Fibroblast of skin of right biceps (primary cell): ENCODE data around the gene ZNG1B.
"Not testable (repeated sequence)": the region's sequence is repeated elsewhere in the genome, so short reads cannot be mapped to it uniquely, and the experiment has no call there.

Experiments
- DNase-seq: peaks from one replicate; pipeline ENCODE4 v3.0.0-alpha.2; 2013

The ZNG1B gene

DNA sequence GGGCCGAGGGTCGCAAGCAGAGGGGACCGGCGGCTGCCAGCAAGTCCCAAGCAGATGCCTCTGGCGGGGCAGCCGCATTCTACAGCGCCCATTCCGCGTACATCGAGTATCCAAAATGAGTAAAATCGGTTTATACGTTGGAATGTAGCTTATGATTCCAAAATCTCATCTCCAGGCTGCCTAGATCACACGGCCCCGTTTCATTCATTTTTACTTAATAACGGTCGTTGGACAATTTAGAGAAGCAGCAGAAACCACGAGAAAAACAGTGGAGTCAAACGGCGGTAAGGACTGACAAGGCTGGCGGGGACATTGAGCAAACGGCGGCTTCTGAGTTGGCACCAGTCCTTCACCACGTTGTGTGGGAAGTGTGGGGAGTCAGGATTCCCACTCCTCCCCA is 66.6 kb downstream of the ZNG1B start:
- DNase-seq, result not testable (repeated sequence)

DNA sequence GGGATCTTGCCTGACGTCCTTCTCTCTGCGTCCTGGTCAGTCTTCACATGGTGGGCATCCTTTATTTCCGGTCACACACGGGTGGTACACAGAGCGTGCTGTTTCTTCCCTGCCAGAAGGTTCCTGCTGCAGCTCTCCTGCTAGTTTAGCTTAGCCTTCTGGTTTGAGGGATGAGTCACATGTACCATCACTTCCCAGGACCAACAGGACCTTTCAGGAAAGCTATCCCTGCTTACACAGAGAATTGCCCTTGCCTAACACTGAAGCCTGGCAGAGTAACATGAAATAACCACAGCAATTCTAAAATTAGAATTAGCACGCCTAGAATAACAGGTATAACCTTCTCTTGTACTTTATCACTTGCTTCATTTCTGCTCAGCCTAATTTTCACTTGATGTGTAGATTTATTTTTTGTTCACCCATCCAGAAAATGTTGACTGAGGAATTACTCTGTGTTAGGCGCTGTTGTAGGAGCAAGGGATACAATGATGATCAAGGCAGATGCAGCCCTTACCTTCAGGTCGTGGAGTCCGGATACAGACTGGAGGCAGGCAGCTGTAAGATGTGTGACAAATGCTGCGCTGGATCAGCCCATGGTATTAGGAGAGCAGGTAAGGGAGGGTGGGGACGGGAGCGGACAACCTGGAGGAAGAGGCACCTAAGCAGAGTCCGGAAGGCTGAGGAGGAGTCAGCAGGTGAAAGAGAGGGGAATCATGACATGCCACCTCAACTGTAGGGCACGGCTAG is 70.1 kb downstream of the ZNG1B start:
- DNase-seq, result not testable (repeated sequence)

DNA sequence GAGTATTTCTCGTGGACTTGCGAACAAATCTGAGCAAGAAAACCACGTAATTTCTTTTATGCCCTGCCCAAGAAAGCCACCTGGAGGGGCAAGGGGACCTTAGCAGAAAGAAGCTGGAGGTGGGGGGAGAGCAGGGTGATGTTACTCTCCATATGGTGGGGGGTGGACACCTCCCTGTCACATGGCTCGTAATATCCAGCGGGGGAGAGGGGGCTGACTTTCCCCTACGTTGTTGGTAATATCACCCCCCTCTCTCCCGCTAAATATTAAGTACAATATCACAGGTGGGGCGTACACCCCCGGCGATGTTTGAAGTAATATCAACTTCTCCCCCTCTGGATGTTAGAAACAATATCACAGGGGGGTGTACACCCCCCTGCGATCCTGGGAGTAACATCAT is 70.7 kb downstream of the ZNG1B start:
- DNase-seq, result not testable (repeated sequence)

DNA sequence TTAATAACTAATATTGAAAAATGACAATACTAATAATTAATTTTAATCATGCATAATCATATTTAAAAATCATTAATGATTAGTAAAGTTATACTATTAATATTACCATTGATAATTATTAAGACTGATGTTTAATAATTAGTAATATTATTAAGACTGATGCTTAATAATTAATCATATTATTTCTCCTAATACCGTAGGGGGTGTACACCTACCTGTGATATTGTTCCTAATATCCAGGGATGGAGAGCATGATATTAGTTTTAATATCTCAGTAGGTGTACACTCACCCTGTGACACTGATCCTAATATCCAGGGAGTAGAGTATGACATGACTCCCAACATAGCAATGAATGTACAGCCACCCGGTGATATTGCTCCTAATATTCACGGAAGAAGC is 73.4 kb downstream of the ZNG1B start:
- not testable (repeated sequence) for DNase-seq

DNA sequence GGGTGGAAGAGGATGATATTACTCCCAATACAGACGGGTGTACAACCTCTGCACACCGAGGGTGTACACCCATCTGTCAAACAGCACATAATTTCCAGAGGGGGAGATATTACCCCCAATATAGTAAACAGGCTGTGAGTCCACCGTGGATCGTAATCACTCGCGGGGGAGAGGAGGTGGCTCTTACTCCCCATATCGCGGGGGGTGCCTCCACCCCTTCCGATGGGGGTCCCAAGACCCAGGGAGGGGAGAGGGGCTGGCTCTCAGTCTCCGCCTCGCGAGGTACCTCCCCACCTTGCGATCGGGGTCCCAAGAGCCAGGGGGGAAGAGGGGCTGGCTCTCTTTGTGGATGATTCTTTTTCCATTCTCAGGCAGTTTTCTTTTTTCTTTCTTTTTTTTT is 74.4 kb downstream of the ZNG1B start:
- not testable (repeated sequence) for DNase-seq

DNA sequence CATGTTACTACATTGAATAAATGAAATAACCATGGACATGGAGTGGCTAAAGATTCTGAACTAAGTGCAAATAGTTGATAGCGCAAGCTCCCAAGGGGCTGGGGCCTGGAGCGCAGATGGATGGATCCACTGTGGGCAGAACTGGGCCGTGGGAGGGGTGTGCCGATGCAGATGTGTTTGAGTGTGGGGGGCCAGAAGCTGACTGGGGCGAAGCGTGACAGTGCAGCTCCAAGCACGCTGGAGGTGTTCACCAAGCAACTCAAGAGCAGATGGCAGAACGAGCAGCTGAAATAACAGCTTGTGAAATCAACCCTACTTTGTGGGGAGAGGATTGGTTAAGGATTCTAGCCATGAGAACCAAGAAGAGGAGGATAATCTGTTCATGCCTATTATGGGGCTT is 78.0 kb downstream of the ZNG1B start:
- DNase-seq, result not testable (repeated sequence)

DNA sequence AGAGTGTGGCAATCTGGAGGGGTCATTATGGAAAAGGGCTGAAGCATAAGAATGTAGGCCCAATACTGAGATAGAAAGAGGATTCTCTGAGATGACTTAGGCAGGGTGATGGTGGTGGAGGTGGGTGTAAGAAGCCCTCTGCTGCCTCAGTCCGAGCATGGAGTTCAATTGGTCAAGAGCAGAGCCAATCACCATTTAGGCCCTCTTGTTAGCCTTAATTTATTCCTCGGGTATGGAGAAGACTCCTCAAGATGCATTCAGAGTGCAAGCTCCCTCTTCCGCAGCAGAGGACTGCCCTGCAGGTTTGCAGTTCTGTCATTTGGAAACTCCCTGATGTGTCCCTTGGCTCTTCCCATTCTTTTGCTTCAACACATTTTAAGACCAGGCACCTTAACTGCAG is 78.5 kb downstream of the ZNG1B start:
- DNase-seq, result not testable (repeated sequence)

DNA sequence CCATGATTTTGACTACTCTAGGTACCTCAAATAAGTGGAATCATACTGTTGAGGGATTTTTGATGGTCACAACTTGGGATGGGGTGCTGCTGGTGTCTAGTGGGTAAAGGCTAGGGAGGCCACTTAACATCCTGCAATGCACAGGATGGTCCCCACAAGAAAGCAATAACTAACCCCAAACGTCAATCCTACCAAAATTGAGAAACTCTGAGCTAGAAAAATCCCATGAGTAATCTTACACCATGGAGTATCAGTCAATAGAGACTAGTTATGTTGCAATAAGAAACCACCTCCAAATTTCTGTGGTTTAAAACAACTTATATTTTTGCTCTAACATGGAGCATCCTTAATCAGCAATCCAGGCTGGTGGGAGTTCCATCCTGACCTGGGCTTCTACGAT is 79.5 kb downstream of the ZNG1B start:
- not testable (repeated sequence) for DNase-seq

DNA sequence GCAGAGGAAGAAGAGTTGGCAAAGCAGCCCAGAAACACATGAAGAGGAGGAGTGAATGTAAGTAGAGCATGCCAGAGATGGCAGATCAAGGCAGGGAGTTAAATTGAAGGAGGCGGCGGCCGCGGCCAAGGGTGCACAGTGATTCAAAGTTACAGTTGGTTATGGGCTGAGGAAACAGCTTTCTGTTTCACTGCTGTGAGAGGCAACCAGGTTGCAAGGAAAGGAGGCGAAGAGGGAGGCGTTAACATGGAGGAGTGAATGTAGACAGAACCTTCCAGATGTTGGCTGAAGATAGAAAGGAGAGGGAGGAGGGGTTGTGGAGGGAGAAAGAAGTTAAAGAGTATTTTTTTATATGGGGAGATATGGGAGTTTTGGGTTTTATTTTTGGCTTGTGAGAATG is 83.3 kb downstream of the ZNG1B start:
- not testable (repeated sequence) for DNase-seq

DNA sequence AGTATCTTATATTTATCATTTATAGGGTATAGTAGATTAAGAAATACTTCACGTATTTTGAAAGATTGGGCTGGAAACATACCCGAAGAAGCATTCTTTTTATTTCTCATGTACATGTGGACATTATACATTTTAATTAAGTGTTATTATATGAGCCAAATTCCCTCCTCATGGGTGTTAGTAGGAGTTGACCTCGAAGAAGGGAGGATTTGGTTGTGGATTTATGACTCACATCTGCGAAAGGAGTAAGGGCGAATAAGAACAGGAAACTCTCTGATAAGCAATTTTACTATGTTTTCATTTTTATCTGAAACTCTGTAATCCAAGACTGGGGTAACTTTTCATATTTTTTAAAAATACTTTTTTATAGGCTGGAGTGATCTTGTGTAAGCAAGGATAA is 84.0 kb downstream of the ZNG1B start:
- DNase-seq, result not testable (repeated sequence)

DNA sequence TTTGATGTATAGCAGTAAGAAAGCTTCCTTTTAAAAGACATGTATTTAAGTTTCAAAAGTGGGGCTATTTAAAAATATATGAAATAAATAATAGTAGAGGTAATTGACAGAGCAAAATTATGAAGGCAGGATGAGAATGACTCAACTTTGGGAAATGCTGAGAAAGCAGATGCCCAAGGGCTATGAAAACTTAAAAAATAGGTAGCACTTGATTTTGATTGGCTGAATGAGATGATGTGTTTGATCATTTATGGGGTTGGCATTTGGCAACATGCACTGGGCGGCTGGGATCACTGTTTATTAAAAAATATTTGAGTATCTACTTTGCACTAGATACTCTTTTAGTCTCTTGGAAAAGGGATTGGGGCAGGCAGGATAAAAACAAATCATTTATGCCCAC is 87.5 kb downstream of the ZNG1B start:
- DNase-seq, result not testable (repeated sequence)

DNA sequence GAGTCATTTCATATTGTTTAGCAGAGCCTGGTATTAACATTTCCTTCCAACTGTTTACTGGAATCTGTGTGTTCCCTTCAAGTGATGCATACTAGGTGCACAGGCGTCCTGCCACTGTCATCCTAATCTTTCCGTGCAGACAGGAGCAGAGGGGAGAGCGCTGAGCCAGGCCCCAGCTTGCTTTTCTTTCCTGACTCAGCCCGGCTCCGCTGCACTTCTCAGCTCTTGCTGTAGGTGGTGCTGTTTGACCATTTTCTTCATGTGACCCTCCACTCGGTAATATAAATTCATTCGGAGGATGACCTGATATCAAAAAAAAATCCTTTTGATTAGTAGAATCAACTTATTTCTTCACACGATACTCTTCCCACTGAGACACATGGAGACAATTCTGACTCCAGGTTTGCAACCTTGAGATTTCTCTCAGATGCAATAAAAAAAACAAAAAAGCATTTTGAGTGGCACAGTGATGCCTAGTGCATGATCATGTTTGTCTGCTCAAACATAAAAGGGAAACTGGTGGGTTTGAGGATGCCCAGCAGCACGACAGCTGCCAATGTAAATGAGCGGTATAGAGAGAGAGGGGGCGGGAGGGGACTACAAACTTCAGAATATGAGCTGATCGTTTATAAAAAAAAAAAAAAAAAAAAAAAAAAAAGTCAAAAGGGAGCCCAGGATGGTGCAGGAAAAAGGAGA is 90.0 kb downstream of the ZNG1B start:
- not testable (repeated sequence) for DNase-seq

DNA sequence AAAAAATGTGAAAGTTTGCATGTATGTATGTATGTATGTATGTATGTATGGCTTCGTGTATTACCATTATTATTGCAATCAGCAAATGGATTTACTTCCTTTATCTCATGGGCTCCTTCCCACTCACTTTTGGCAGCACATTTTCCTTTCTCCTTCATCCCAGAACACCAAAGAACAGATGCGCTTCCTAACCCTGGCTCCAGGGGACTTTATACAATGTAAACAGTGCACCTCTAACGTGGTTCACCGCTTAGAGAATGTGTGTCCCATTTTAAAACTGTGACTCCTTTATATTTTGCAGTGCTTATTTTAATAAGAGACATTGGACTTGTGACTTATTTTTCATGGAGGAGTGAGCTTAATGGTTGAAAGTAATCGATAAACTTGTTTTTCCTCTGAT is 90.6 kb downstream of the ZNG1B start:
- not testable (repeated sequence) for DNase-seq

DNA sequence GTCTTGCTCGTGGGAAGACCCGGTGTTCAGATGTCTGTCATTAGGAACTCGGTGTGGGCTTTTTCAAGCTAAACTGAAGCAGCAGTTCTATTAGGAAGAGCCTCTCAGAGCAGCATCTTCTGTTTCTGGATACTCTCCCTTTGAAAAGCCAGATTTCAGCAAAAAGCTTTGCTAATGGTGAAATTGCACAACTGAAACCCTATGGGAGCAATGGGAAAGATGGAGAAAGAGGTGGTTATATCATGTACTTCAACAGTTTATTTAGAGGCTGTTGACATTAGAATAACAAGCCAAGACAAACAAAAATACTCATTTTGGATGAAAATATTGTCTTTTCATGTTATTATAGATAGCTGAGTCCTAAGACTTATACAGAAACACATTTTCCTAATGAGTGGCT is 91.4 kb downstream of the ZNG1B start:
- not testable (repeated sequence) for DNase-seq

DNA sequence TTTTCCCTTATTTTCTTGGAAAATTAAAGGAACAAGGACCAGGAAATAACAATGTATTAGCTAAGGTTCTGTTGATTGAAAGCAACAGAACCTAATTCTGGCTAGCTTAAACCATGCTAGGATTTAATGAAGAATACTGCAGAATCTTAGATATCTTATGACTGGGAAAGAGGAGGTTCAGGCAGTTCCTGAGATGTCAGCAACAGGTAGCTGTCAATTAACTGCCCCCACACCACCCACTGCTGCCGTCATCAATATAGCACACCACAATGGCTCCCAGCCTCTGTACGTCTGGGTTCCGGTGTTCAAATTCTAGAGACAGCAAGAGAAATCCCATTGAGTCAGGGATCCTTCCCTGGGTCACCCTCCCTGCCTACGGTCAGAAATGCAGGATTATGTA is 95.5 kb downstream of the ZNG1B start:
- DNase-seq, result not testable (repeated sequence)

DNA sequence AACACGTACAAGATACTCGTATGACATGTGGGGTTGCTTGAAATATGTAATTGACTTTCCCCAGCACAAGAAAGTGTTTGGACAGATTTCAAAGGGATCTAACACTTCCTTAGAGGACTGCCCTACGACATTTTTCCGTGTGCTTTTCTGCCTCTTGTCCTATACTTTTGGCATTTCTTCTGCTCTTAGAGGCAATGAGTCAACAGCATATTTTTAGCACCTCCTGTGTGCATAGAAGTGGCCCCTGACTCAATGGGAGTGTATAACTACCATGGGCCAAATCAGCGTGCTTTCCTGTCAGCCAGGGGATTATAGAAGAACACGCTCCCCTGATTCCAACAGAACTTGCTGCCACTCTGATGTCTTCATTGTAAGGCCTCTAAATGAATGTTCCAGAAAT is 99.1 kb downstream of the ZNG1B start:
- DNase-seq, result not testable (repeated sequence)

DNA sequence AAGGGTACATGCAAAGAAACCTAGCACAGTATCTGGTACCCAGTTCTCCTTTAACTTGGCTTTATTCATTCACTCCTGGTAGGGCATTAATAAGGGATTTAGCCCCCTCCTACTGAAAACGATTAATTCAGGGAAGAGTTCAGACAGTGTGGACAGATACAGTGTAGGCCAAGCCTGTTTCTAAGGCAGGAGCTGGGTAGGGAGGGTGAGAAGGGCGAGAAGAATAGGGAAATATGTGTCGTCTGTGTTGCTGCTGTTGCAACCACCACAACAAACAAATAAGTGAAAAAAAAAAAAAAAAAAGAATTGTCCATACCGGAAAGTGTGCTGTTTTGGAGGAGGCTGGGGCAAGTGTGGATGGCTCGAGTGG is 103.3 kb downstream of the ZNG1B start:
- not testable (repeated sequence) for DNase-seq

DNA sequence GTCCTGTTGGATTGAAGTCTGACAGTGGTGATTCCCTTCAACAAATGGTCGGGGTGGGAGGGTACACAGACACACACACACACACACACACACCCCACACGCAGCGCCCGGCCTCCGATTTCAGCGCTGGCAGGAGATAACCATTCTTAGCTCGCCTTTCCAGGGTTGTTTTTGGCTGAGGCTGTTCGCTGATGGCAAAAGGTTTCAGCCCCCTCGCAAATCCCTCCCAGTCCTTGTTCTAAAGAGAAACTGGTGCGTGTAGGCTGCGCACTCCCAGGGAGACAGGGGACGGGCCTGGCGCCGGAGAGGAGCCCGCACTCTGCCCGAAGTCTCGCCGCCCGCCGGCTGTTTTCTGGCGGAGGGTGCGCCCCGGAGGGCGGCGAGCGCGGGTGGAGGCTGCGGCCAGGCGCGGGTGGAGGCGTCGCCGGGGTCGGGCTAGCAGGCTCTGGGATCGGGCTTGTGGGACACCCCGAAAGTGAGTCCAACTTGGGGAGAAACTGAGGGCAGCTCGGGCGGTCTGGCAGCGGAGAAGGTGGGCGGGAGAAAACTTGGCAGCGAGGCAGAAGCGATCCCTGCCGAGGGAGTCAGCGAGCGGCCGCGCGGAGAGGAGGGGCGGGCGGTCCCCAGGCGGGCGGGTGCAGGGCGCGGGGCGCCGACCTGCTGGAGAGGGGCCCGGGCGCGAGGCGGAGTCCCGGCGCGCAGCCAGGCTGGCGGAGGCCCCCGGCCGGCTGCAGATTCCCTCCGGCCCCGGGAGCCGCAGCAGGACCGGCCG is 103.9 kb downstream of the ZNG1B start:
- peak; percentile 32 for DNase-seq

DNA sequence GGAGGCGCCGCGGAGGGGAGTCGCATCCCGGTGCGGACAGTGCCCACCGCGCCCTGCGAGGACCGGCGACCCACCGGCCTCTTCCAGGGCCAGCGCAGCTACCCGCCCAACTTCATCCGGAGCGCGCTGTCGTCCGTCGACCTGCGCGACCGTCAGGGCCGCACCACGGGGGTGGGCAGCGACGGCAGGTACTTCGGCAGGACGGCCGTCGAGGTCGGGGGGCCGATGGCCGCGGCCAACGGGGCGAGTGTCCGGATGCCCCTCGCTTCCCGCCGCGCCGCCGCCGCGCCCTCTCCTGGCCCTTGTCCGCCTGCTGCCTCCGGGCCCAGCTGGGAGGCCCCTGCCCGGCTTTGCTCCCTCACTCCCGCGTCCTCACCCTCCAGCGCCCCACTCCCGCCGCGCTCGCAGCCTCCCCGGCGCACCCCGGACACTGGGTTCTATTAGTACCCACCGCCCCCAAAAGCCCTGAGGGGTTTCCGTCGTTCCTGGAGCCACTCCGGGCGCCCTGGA is 104.5 kb downstream of the ZNG1B start:
- DNase-seq, result not testable (repeated sequence)

DNA sequence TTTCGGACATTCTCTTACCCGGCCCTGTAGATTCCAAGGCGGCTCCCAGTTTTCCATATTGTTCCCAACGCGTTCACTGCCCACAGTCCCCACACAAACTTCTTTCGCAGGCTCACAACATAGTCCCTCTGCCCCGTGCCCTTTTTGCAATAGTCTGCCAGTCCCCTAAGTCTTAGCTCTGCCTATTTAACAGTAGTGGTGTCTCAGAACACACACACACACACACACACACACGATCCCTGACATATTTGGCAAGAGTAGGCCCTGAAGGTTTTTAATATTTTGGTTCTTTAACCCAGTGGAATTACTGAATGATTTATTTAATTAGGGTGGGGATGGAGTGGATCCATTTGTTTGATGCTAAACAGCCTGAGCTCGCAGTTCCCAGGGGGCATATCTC is 105.0 kb downstream of the ZNG1B start:
- not testable (repeated sequence) for DNase-seq
